ENCODE data around the gene EPHA8. TPM values are rescaled to one million over a fixed set of nuclear protein-coding genes. Genes with fewer than 3 reads are reported as not detected.

Gene EPHA8
- total RNA-seq, 2 experiments from 2014 or later: not detected

GRCh38 chr1:22595108-22595507, 31.8 kb downstream of the EPHA8 start:
- Histone ChIP-seq H3K27me3 (ENCODE audit: control insufficient read depth in 1 of 2, insufficient read depth in 2 of 2, low read length in 2 of 2) (peaks cover 4 to 6% of the 10 kb centered on the region in 2 experiments), H3K9me3 (ENCODE audit: control insufficient read depth in 1 of 2, insufficient read depth in 1 of 2, low read length in 2 of 2) (peaks cover 0 to 6% of the 10 kb centered on the region in 2 experiments), H3K36me3 (ENCODE audit: insufficient read depth, low read length) (no peaks in the 10 kb centered on the region), H3K4me1 (ENCODE audit: insufficient read depth, low read length) (no peaks in the 10 kb centered on the region), H3K4me3 (ENCODE audit: low read length) (no peak overlapping the region), H3K27ac (ENCODE audit: low read depth in 1 of 2, low read length in 2 of 2) (no peak overlapping the region)
- intact Hi-C loops (cut with DNase I, micrococcal nuclease): no loop called here
- no peaks in the 10 kb centered on the region for H3K9me3 Mint-ChIP-seq
- no peak for ATAC-seq (ENCODE audit: poor library complexity)
- no peak for DNase-seq
- no peak overlapping the region for H3K27ac Mint-ChIP-seq
- no peaks in the 10 kb centered on the region for H3K4me1 Mint-ChIP-seq (ENCODE audit: low read depth)
- ChIA-PET CTCF (no interaction called here), POLR2A (no interaction called here)
- no peak overlapping the region for H3K4me3 Mint-ChIP-seq
- H3K36me3 Mint-ChIP-seq (ENCODE audit: low read depth): no peaks in the 10 kb centered on the region
- no peak for TF ChIP-seq CTCF (IDR thresholded peaks at IDR 0.05)
- H3K27me3 Mint-ChIP-seq: peaks cover 35% of the 10 kb centered on the region

- H3K36me3 ChIP-seq (ENCODE audit: insufficient read depth, low read length): no peaks in the 10 kb centered on the region
- DNase-seq (no peak), ATAC-seq (ENCODE audit: poor library complexity) (no peak)
- no peak overlapping the region for H3K4me3 Mint-ChIP-seq
- peaks cover 0 to 6% of the 10 kb centered on the region in 2 experiments for H3K9me3 ChIP-seq (ENCODE audit: control insufficient read depth in 1 of 2, insufficient read depth in 1 of 2, low read length in 2 of 2)
- H3K27me3 Mint-ChIP-seq: peaks cover 14% of the 10 kb centered on the region
- ChIA-PET CTCF (no interaction called here), POLR2A (no interaction called here)
- no peaks in the 10 kb centered on the region for H3K4me1 Mint-ChIP-seq (ENCODE audit: low read depth)
- no peak for TF ChIP-seq CTCF (IDR thresholded peaks at IDR 0.05)
- H3K27me3 ChIP-seq (ENCODE audit: control insufficient read depth in 1 of 2, insufficient read depth in 2 of 2, low read length in 2 of 2): peaks cover 4 to 8% of the 10 kb centered on the region in 2 experiments
- intact Hi-C loops (cut with DNase I, micrococcal nuclease): no loop called here
- H3K27ac Mint-ChIP-seq: no peak overlapping the region
- H3K27ac ChIP-seq (ENCODE audit: low read depth in 1 of 2, low read length in 2 of 2): no peak overlapping the region
- H3K4me3 ChIP-seq (ENCODE audit: low read length): no peak overlapping the region
- no peaks in the 10 kb centered on the region for H3K9me3 Mint-ChIP-seq
- no peaks in the 10 kb centered on the region for H3K4me1 ChIP-seq (ENCODE audit: insufficient read depth, low read length)
- no peaks in the 10 kb centered on the region for H3K36me3 Mint-ChIP-seq (ENCODE audit: low read depth)
Measured at GRCh38 chr1:22597301-22597965, 34.1 kb downstream of the EPHA8 start.

GRCh38 chr1:22597996-22598395, 34.7 kb downstream of the EPHA8 start:
- ATAC-seq (ENCODE audit: poor library complexity) (no peak), DNase-seq (no peak)
- no peaks in the 10 kb centered on the region for H3K36me3 ChIP-seq (ENCODE audit: insufficient read depth, low read length)
- no peaks in the 10 kb centered on the region for H3K4me1 ChIP-seq (ENCODE audit: insufficient read depth, low read length)
- H3K9me3 ChIP-seq (ENCODE audit: control insufficient read depth in 1 of 2, insufficient read depth in 1 of 2, low read length in 2 of 2): peaks cover 0 to 5% of the 10 kb centered on the region in 2 experiments
- no peaks in the 10 kb centered on the region for H3K4me1 Mint-ChIP-seq (ENCODE audit: low read depth)
- H3K36me3 Mint-ChIP-seq (ENCODE audit: low read depth): no peaks in the 10 kb centered on the region
- peaks cover 13% of the 10 kb centered on the region for H3K27me3 Mint-ChIP-seq
- ChIA-PET CTCF (no interaction called here), POLR2A (no interaction called here)
- H3K27ac ChIP-seq (ENCODE audit: low read depth in 1 of 2, low read length in 2 of 2): no peak overlapping the region
- no peak overlapping the region for H3K4me3 Mint-ChIP-seq
- peaks cover 4 to 5% of the 10 kb centered on the region in 2 experiments for H3K27me3 ChIP-seq (ENCODE audit: control insufficient read depth in 1 of 2, insufficient read depth in 2 of 2, low read length in 2 of 2)
- H3K9me3 Mint-ChIP-seq: no peaks in the 10 kb centered on the region
- H3K27ac Mint-ChIP-seq: no peak overlapping the region
- no peak overlapping the region for H3K4me3 ChIP-seq (ENCODE audit: low read length)
- no peak for TF ChIP-seq CTCF (IDR thresholded peaks at IDR 0.05)
- intact Hi-C loops (cut with DNase I, micrococcal nuclease): no loop called here

Measured in CD4-positive, alpha-beta T cell (primary cell).